Epithelial cell of proximal tubule (primary cell): ENCODE measurements around the gene ELP5. TPM values are rescaled to one million over a fixed set of nuclear protein-coding genes. Genes with fewer than 3 reads are reported as not detected.

ENCODE experiments used
- DNase-seq: peaks from one replicate; pipeline ENCODE4 v3.0.0-alpha.2; 2011; ENCODE audit warnings: low read depth
- H3K4me3 ChIP-seq: 2 replicates; pipeline ENCODE4 v1.5.1; 2011; ENCODE audit warnings: low read depth, mild to moderate bottlenecking, low read length
- total RNA-seq: library from RNA; depleted of rRNA; stranded (reverse); fragments of >200 nt; gene quantifications from 2 replicates; pipeline ENCODE4 v1.2.3, GENCODE V29; 2015
- TF ChIP-seq, protein P1 (sequence below): conservative IDR thresholded peaks from 2 replicates; pipeline ENCODE4 v1.5.1; 2012; ENCODE audit warnings: low read depth, mild to moderate bottlenecking, low read length

Gene ELP5
- total RNA-seq, 1 donor from 2014 or later, result 37.0 TPM

DNA sequence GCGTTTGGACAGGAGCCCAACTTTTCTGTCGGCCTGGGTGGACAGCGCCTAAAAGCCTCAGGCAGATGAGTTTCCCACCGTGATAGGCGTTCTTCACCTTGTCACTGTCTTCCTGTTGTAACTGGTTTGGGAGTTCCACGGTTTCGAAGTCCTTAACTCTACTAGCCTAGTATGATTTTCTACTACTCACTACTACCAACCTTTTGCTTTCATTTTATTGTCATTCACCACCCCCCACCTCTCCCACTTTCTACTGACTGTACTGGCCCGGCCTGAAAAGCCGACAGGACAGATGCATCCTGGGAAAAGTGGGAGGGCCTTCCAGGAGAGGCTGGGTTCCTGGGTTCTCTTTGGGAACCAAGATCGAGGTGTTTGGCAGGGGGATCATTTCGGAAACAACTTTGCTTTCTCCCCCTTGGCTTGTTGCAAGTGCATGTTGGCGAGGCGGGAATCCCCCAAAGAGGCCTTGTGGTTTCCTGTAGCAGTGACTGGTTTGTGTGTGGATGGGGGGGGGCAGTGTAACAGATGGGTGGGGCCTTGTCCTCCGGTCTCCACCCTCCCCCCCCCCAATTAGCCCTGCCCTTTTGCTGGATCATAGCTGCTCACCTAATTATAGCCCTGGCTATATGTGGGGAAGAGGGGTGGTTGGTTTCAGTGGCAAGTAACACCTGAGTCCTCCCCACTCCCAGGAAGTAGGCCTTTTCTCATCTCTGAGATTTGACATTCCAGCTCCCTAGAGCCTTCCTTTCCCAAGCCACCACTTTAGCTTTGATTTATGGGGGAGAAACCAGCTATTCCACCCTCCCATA, 56.8 kb downstream of the ELP5 start:
- peak overlapping the region; percentile 95 for H3K4me3 ChIP-seq
- TF ChIP-seq, protein P1, sequence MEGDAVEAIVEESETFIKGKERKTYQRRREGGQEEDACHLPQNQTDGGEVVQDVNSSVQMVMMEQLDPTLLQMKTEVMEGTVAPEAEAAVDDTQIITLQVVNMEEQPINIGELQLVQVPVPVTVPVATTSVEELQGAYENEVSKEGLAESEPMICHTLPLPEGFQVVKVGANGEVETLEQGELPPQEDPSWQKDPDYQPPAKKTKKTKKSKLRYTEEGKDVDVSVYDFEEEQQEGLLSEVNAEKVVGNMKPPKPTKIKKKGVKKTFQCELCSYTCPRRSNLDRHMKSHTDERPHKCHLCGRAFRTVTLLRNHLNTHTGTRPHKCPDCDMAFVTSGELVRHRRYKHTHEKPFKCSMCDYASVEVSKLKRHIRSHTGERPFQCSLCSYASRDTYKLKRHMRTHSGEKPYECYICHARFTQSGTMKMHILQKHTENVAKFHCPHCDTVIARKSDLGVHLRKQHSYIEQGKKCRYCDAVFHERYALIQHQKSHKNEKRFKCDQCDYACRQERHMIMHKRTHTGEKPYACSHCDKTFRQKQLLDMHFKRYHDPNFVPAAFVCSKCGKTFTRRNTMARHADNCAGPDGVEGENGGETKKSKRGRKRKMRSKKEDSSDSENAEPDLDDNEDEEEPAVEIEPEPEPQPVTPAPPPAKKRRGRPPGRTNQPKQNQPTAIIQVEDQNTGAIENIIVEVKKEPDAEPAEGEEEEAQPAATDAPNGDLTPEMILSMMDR, result no peak
- DNase-seq, result no peak

Other genes with a start within 250 kb of the ELP5 start
- 180 and 275 TPM in 2 replicates for gene RNASEK, start 239.6 kb upstream of the ELP5 start, total RNA-seq
- gene BCL6B, start 229.2 kb upstream of the ELP5 start, total RNA-seq, result under 0.01 TPM in 1 of 2 replicates, not detected in the other
- 3.1 and 4.1 TPM in 2 replicates for gene SLC16A13, start 216.2 kb upstream of the ELP5 start, total RNA-seq
- gene SLC16A11, start 208.1 kb upstream of the ELP5 start, total RNA-seq, result not detected in 2 replicates
- gene CLEC10A, start 172.0 kb upstream of the ELP5 start, total RNA-seq, result not detected in 2 replicates
- gene ASGR2, start 137.4 kb upstream of the ELP5 start, total RNA-seq, result not detected in 2 replicates
- 0.72 and 5.1 TPM in 2 replicates for gene ASGR1, start 72.8 kb upstream of the ELP5 start, total RNA-seq
- gene DLG4, start 32.4 kb upstream of the ELP5 start, total RNA-seq, result 2.6 and 7.8 TPM in 2 replicates
- gene ACADVL, start 32.3 kb upstream of the ELP5 start, total RNA-seq, result 320 and 573 TPM in 2 replicates
- gene DVL2, start 17.7 kb upstream of the ELP5 start, total RNA-seq, result 46.5 and 68.0 TPM in 2 replicates
- 27.1 and 42.8 TPM in 2 replicates for gene PHF23, start 12.8 kb upstream of the ELP5 start, total RNA-seq
- 298 and 570 TPM in 2 replicates for gene GABARAP, start 9.8 kb upstream of the ELP5 start, total RNA-seq
- gene CTDNEP1, start 481 bp upstream of the ELP5 start, total RNA-seq, result 36.4 and 58.5 TPM in 2 replicates
- gene CLDN7, start 10.3 kb downstream of the ELP5 start, total RNA-seq, result 105 and 200 TPM in 2 replicates
- 0.23 and 0.36 TPM in 2 replicates for gene SLC2A4, start 29.5 kb downstream of the ELP5 start, total RNA-seq
- 0.14 and 0.35 TPM in 2 replicates for gene YBX2, start 42.4 kb downstream of the ELP5 start, total RNA-seq
- gene EIF5A, start 55.4 kb downstream of the ELP5 start, total RNA-seq, result 353 and 817 TPM in 2 replicates
- 91.5 and 104 TPM in 2 replicates for gene GPS2, start 63.1 kb downstream of the ELP5 start, total RNA-seq
- 13.4 and 19.3 TPM in 2 replicates for gene NEURL4, start 77.1 kb downstream of the ELP5 start, total RNA-seq
- 0.81 and 1.4 TPM in 2 replicates for gene ACAP1, start 84.3 kb downstream of the ELP5 start, total RNA-seq
- gene KCTD11, start 99.9 kb downstream of the ELP5 start, total RNA-seq, result 9.8 and 12.3 TPM in 2 replicates
- not detected in 2 replicates for gene TMEM95, start 102.9 kb downstream of the ELP5 start, total RNA-seq
- gene TNK1, start 128.9 kb downstream of the ELP5 start, total RNA-seq, result 5.4 and 7.3 TPM in 2 replicates
- 33.0 and 59.0 TPM in 2 replicates for gene PLSCR3, start 142.3 kb downstream of the ELP5 start, total RNA-seq
- 134 and 163 TPM in 2 replicates for gene TMEM256, start 151.9 kb downstream of the ELP5 start, total RNA-seq
- gene NLGN2, start 155.6 kb downstream of the ELP5 start, total RNA-seq, result 2.5 and 10.3 TPM in 2 replicates
- gene SPEM1, start 168.1 kb downstream of the ELP5 start, total RNA-seq, result not detected in 2 replicates
- not detected in 2 replicates for gene SPEM2, start 173.4 kb downstream of the ELP5 start, total RNA-seq
- gene SPEM3, start 176.6 kb downstream of the ELP5 start, total RNA-seq, result not detected in 2 replicates
- gene TMEM102, start 183.2 kb downstream of the ELP5 start, total RNA-seq, result 24.6 and 25.0 TPM in 2 replicates
- 0.51 and 11.5 TPM in 2 replicates for gene FGF11, start 187.3 kb downstream of the ELP5 start, total RNA-seq
- gene CHRNB1, start 192.8 kb downstream of the ELP5 start, total RNA-seq, result 21.3 and 30.7 TPM in 2 replicates
- gene ZBTB4, start 227.4 kb downstream of the ELP5 start, total RNA-seq, result 17.9 and 24.6 TPM in 2 replicates
- gene SLC35G6, start 229.2 kb downstream of the ELP5 start, total RNA-seq, result not detected in 2 replicates
- 30.3 and 30.5 TPM in 2 replicates for gene POLR2A, start 232.2 kb downstream of the ELP5 start, total RNA-seq